HG02840 (cell line): ENCODE results near the gene CD58.
A peak's percentile ranks its signal among the peaks of the same experiment; 100 is the strongest.
"Not testable (repeated sequence)": the region's sequence is repeated elsewhere in the genome, so short reads cannot be mapped to it uniquely, and the experiment has no call there.

Experiments
- ATAC-seq: cut with Tn5 transposase; IDR thresholded peaks from one replicate; pipeline ENCODE4 v1.9.1; 2021; ENCODE audit warnings: mild to moderate bottlenecking, moderate library complexity, moderate number of reproducible peaks; ENCODE audit not compliant: unreplicated experiment, low FRiP score

Gene CD58

GRCh38 chr1:116593977-116594376 is 23.2 kb upstream of the CD58 start:
- ATAC-seq: not testable (repeated sequence)

GRCh38 chr1:116593401-116593800 is 22.6 kb upstream of the CD58 start:
- ATAC-seq: not testable (repeated sequence)

- ATAC-seq: not testable (repeated sequence)
Measured at GRCh38 chr1:116591951-116592605, 21.3 kb upstream of the CD58 start.

- not testable (repeated sequence) for ATAC-seq
Measured at GRCh38 chr1:116591006-116591950, 20.5 kb upstream of the CD58 start.

- ATAC-seq: not testable (repeated sequence)
Measured at GRCh38 chr1:116590359-116591005, 19.7 kb upstream of the CD58 start.

GRCh38 chr1:116589101-116589735 is 18.4 kb upstream of the CD58 start:
- not testable (repeated sequence) for ATAC-seq

GRCh38 chr1:116587501-116588227 is 16.8 kb upstream of the CD58 start:
- ATAC-seq: no peak

GRCh38 chr1:116586741-116587143 is 15.9 kb upstream of the CD58 start:
- peak; percentile 67 for ATAC-seq

GRCh38 chr1:116585886-116586285 is 15.1 kb upstream of the CD58 start:
- ATAC-seq: no peak

- ATAC-seq: no peak
Measured at GRCh38 chr1:116581323-116581885, 10.6 kb upstream of the CD58 start.

- ATAC-seq: no peak
Measured at GRCh38 chr1:116580446-116581322, 9.9 kb upstream of the CD58 start.

GRCh38 chr1:116579259-116579875 is 8.5 kb upstream of the CD58 start:
- ATAC-seq: no peak

GRCh38 chr1:116578581-116578980 is 7.8 kb upstream of the CD58 start:
- no peak for ATAC-seq

GRCh38 chr1:116577759-116578314 is 7.0 kb upstream of the CD58 start:
- ATAC-seq: no peak

GRCh38 chr1:116574581-116575291 is 3.9 kb upstream of the CD58 start:
- ATAC-seq: no peak

- no peak for ATAC-seq
Measured at GRCh38 chr1:116573431-116574095, 2.7 kb upstream of the CD58 start.
